HG03575 (cell line): ENCODE measurements around the gene PSMG4.

Source experiments
- ATAC-seq: cut with Tn5 transposase; IDR thresholded peaks from one replicate; pipeline ENCODE4 v1.9.1; 2021; ENCODE audit not compliant: unreplicated experiment, insufficient number of reproducible peaks, low FRiP score; ENCODE audit errors: extremely low read depth

Gene PSMG4

DNA sequence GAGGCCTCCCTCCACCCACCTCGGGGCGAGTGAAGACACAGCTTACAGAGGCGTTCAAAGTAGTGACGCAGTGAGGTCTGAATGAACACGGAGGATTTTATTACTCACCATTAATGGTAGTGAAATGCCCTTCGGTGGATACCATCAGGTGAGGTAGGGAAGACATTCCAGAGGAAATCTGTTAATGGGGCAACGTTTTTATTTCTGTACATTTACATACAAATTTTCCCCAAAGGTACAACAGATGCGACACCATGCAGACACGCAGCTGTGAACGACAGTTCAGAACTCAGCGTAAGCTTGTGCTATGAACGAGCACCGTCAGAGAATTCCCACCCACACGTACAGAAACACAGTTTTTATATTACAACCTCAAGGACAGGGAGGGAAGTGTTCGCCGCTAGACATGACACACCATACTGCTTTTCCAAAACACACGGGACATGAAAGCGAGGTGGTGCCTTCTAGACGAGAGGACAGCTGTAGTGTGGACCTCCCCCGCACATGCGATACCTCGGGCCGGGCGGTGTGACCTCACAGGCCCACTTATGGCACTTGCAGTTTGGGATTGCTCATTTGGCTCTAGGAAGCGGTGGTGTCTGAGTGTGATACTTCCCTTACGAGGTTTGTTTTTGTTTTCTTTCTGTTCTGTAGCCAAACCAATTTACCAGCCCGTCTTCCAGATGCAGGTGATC lies 10.7 kb downstream of the PSMG4 start:
- ATAC-seq, result no peak

DNA sequence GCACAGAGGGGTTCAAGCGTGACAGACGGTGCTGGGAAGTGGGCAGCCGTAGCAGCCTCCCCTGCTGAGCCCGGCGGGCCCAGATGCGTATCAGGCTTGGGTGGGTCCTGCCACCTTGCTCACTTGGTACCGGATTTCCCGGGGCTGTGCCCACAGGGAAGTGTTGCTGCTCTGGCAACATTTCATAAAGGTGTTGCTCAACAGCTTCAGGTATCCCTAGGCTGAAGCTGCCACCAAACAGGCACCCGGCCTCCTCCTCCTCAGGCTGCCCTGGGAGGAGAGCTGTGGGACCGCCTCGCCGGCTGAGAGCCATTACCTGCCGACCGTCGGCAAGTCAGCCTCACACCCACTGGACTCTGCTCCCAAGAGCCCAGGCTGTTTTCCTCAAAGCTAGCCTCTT lies 11.5 kb downstream of the PSMG4 start:
- no peak for ATAC-seq

DNA sequence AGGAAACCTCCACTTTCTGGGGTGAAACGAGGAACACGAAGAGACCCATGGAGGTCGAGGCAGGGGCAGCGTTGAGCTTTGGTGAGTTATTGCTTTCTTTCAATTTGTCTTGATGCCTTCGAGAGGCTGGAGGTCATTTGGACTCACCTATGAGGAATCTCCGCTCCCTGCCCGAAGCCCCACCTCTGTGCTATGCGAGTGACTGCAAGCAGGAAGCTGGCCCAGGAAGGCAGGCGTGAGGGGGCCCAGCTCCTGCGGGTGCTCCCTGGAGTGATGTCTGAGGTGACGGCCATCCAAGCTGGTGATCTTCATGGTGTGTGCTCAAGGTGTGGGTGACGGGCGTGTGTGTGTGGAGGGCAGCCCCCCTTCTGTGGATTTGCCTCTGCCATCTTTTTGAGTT lies 13.0 kb downstream of the PSMG4 start:
- no peak for ATAC-seq

DNA sequence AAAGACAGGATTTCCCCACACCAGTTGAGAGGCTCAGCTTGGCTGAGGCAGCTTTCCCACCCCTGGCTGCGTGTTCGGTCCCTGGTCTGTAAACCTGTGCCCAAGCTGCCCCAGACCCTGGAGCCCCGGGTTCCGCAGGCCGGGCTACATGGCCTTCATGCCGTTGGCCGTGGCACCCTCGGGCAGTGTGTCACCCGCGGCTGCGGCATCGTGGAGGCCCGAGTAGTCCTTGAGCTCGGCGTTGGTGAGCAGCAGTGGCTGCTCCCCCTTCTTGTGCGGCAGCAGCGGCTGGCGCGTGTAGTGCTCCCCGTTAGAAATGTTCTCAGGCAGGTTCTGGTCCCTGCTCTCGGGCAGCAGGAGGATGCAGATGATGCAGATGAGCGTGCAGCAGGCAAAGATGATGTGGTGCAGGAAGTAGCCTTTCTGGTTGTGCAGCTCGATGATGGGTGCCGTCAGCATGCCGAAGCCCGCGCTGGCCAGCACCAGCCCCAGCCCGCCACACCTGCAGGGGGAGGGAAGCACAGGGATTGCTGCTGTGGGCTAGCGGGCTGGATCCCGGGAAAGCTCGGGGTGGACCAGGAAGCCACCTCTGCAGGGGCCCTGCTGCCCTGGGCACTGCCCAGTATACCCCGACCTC lies 14.3 kb downstream of the PSMG4 start:
- ATAC-seq, result no peak

DNA sequence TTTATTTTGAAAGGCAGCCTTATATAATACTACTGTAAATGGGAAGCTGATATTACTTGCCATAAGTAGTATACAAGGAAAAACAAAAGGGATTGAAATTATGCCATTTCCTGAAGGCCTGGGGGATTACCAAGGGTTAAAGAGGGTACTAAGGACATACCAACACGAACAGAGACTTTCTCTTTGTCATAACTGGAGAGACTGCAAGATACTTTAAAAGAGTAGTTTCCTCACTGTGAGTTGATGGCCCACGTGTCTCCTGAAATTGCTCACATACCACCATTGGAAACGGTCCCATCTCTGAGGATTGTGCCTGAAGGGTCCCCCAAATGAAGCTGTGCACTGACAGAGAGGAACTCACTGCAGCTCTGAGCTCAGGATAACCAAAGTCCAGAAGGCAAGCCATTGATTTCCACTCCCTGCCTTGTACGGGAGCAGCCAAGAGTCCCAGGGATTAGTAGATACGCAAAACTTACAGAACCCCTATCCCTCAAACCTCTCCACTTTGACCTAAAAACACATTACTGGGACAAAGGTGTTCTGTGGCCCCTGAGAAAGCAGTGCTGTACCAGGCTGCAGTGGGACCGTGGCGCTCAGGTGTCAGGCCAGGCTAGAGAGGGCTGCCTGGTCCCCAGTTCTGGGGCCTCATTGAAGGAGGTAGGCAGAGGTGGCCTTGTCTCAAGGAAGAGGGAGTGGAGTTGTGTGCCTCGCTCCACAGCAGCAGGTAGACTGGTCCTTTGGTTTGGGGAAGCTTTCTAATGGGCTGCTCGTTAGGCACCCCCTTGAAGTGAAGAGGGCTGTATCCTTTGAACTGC lies 15.2 kb downstream of the PSMG4 start:
- ATAC-seq, result no peak

DNA sequence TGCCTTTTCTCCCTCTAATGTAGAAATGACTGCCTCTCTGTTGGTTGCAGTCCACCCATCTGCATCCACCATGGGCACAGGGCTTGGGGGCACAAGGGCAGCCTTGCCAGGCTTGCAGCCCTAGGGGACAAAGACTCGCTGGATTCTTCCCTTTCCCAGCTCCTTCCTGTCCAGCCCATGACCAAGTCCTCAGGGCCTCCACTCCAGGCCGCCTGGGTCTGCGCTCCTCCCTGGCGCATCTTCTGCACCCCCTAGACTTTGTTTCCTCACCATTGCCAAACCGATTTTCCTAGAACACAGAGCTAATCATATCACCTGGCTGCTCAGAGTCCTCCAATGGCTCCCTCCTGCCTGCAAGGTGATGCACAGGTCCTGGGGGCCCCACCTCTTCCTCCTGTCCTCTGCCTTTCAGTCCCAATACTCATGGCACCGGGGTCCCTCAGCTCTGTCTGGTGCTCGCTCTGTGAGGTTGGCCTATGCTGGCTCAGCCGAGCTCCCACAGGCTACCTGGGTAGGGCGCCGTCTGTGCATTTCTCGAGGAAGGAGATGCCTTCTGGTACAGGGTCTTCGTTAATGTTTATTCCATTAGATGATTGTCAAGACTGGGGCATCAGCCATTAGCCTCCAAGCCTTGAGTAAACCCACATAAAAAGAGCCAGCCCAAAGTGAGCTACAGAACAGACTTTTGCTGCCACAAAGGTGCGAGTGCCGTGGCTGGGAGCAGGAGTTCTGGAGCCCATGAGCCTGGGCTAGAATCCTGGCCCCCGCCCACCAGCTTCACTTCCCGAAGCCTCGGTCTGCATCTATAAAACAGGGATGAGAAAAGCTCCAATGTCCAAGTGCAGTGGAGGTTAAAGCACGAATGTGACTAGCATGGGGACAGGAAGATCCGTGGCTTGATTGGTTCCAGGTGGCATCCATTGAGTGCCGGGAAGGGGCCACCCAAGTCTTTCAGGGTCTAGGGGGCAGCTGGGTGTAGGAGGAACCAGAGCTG lies 17.7 kb downstream of the PSMG4 start:
- ATAC-seq, result no peak

DNA sequence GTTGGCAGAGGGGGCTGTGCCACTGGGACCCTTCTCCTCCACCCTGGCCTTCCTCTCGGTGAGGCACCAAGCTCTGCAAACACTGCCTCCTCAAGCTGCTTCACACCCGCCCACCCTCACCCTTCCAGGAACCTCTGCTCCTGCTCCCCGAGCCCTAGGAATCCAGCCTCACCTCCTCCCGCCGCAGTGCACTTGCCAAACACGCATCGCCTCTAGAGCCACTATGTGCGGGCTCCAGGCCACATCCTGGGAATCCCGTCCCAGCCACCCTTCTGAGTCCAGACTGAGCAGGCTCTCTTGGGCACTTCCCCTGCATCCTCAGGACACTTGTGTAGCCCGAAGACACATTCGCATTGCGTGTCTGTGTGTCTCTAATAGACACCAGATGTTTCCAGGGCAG lies 18.5 kb downstream of the PSMG4 start:
- ATAC-seq, result no peak

DNA sequence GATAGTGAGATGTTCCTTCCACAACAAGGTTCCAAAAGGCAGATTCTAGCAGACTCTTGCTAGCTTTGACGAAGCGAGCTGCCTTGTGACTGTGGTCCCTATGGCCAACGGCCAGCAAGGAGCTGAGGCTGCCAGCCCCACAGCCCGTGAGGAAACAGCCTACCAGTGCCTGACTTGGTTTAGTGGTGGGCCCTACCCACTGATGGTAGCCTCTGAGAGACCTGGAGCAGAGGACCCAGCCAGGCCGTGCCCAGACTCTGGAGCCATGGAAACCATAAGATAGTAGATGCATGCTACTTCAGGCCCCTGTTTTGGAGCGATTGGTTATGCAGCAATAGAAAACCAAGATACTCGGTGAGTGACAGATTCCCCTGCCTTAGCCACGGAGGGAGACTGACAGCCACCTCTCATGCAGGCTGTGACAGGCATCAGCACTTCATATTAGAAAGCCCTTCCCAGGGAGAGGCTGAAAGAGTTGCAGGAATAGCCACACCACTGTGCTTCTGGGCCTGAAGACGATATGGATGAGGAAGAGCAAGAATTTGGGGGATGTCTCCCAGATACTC lies 19.2 kb downstream of the PSMG4 start:
- ATAC-seq, result no peak

DNA sequence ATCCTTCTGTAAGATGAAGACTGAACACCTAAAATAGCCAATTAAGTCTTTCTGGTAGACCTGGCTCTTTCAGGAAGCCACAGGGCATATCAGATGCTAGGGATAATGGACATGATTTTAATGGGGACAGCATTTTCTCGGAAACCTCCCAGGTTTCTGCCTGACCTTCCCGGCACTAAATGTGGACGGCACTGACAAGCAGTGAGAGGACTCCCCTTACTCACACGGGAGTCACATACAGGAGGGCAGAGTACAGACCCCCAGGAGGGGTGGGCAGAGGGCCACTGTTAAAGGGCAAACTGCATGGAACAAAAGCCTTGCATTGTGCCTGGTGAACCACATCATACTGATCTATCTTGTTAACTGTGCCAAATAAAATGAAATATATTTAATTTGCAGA lies 19.9 kb downstream of the PSMG4 start:
- no peak for ATAC-seq

DNA sequence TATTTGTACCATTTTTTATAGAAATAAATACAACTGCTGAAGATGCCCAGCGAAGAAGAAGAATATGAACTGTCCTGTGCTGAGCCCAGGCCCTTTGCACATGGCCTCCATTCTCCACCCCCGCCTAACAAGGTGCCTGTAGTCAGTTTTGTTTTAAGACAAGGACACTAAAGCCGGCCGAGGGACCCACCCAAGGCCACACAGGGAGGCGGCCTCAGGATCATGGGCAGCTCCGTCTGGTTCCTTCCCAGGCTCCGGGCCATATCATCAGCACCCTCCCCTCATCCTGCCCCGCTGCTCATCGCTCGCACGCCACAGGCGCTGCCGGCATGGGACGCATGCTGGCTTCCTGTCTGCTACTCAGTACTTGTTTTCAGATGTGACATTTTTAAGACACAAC lies 21.3 kb downstream of the PSMG4 start:
- ATAC-seq, result no peak

DNA sequence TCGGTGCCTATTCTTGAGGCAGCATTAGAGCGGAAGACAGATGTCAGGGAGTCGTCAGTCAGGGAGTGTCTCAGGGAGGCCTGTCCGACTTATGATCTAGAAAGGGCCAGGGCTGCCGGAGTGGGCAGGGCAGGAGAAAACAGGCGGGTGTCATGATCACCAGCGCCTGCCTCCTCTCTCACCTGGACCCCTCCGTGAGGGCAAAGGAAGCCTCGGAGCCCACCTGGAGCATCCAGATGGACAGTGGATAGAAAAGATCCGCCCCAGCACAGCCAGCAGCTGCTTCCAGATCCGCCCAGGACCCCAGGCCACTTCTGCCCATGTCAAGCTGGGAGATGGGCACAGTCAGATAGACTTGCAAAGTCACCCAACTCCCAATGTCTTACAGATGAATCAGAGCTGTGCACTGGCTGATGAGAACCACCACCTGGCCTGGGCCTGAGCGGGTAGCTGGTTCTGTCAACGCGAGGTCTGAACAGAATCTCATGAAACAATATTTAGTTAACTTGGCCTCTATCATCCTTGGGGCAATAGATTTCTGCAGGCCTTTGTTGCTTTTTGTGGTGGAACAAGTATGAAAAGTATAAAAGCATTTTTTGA lies 22.2 kb downstream of the PSMG4 start:
- no peak for ATAC-seq

DNA sequence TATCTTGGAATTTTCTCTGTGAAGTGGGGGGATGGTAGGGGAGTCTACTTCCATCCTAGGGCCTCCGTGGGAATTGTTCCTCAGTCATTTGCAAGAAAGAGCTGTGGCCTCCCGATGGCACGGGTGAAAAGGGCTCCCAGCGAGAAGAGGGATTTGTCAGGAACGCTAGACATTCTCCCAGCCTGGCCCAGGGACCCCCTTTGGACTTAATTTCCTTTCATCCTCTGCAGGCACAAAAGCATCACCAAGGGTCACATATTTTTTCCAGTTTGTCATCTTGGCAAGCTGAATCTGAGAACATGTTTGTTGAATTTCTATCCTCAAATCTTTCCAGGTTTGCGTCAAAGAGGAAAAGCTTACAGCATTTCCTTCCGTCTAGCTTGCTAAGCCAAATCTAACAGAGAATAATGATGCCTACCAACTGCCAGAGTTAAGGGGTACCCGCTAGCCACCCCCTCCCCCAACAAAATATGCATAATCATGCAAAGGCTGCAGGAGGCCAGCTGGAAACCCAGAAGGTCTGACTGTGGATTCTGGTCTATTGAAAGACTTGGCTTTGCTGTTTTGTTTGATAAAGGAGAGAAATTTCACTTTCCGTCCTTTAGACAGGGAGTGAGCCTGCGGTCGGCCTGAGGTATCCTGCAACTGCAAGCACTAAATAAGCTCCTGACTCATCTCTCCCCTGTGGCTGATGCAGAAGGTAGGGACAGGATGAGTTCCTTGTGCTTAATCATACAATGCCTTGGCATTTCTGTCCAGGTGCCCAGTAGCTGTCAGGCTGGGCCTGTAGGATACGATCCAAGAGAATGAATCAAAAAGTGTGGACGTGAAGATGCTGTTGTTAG lies 23.1 kb downstream of the PSMG4 start:
- ATAC-seq, result no peak

DNA sequence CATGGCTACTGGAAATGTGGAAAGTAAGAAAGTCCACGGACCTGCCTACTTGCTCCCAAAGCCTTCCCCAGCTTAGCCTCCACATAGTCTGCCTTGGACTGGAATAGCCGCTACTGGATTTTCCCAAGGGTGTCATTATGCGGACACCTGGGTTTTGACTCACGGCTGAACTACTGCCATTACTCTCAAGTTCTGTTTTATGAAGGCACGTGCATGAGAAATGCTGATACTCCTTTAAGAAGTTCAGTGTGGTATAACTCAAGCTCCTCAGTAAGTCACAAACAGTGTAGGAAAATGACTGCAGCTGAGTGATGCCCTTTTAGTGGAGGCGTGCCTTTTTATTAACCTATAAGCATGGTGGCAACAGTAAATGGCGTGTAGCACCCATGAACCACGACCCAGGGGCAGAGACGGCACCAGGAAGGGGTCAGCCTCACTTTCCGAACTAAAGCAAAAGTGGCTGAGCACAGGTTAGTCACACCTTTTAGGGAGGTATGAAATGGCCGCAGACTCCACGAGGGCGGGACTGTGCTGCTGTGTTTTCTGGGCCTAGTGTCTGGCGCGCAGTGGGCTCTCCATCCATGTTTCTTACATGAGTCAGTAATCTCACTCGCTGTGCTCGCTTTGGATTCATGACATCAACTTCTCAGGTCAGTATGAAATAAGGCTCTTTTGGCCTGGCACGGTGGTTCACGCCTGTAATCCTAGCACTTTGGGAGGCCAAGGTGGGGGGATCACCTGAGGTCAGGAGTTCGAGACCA lies 23.9 kb downstream of the PSMG4 start:
- ATAC-seq, result no peak

DNA sequence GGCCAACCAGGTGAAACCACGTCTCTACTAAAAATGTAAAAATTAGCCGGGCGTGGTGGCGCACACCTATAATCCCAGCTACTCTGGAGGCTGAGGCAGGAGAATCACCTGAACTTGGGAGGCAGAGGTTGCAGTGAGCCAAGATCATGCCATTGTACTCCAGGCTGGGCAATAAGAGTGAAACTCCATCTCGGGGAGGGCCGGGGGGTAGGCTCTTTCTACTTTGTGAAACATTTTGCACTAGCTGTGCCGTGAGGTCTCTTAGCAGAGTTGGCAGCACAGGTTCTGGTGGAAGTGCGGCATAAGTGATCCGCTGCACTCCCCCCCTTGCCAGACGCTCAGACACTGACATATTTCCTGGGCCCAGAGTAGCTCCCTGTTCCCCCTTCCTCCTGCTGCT lies 24.5 kb downstream of the PSMG4 start:
- ATAC-seq, result no peak

DNA sequence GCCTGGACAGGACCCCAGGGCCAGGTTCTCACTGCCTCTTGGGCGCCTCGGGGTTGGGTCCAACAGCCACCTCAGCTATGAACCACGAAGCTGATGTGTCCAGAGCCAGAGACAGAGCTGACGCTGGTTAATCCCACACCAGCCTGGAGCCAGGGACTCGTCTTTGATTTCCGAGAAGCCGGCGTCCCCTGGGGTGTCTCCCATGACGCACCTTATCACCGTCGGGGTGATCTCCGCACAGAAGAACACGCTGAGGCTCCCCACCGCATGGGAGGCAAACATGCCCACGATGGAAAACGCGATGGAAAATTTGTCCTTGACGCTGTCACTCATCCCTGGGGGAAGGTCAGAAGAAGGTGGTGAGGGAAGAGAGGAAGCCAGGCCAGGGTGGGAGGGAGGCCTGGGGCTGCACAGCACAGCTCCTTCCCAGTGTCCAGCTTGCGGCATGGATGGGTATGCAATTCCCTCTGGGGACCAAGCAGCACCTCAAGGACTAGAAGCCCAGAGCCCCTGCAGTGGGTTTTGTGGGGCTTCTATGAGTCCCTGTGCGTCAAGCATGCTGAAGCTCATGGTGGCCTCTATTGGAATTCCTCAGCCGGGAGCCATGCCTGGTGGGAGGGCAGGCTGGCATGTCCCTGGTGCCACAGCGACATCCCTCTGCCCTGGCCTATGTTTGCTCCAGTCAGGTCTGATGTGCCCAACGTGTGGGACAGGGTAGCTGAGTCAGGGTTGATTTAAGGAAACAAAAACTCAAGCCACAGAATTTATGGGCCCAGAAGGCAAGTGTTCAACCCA lies 25.1 kb downstream of the PSMG4 start:
- ATAC-seq, result no peak

DNA sequence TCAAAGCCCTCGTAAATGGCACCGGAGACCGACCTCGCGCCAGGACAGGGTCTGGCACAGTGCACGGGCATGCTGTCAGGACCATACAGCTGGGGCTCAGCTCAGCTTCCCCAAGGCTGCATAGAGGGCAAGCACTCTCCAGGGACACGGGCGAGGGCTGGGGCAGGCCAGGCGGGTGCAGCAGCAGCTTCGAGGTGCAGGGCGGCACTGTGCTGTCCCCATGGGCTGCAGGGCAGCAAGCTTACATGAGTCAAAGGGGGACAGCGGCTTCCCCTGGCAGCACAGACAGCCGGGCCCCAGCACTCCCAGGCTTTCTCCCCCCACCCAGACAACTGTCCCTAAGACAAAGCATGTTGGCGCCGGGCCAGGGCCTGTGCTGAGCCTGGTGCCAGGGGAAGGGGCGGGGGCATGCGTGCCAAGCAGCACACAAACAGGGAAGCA lies 25.7 kb downstream of the PSMG4 start:
- no peak for ATAC-seq
